Pancreas (tissue), 10 donors: Measurements from ENCODE around the gene FCF1. TPM values are rescaled to one million over a fixed set of nuclear protein-coding genes. Genes with fewer than 3 reads are reported as not detected.
A peak's percentile ranks its signal among the peaks of the same experiment; 100 is the strongest.

ENCODE experiments used
- ATAC-seq, 4 donors: fragments of 200-7000 bp; cut with Tn5 transposase; one replicate each; pipeline versions ENCODE4 v1.8.0 to v1.9.1; 2020; ENCODE audit warnings: mild to moderate bottlenecking in 4 of 4, moderate library complexity in 4 of 4
- DNase-seq, 6 donors: peaks; one replicate each; pipeline ENCODE4 v3.0.0-alpha.2; 2020
- FAIRE-seq: peaks from 2 replicates; lab custom pipeline; 2012; peaks lifted over from hg19 to GRCh38; lab: Jason Lieb, UNC
- H3K27ac ChIP-seq, 4 donors: fragments of 200-600 bp; sonication (generic); 1 replicate in 3 of 4; 2 replicates in 1 of 4; pipeline versions ENCODE4 v1.5.0 to v1.8.0; 2020
- H3K27me3 ChIP-seq, 4 donors: fragments of 200-600 bp; one replicate each; pipeline ENCODE4 v1.8.0; 2021
- H3K36me3 ChIP-seq, 3 donors: fragments of 200-600 bp; sonication (generic) in 1 of 3; one replicate each; pipeline versions ENCODE4 v1.5.0 to v1.8.0; 2020 to 2021
- H3K4me1 ChIP-seq, 3 donors: fragments of 200-600 bp; one replicate each; pipeline ENCODE4 v1.8.0; 2021
- H3K4me3 ChIP-seq, 4 donors: fragments of 200-600 bp; sonication (generic) in 2 of 4; one replicate each; pipeline versions ENCODE4 v1.5.0 to v1.8.0; 2020 to 2021
- H3K9me3 ChIP-seq, 4 donors: fragments of 200-600 bp; one replicate each; pipeline ENCODE4 v1.8.0; 2021
- WGBS, 2 donors: extraction: QIAGEN DNeasy Blood & Tissue Kit; methylation state at CpG; one replicate each; pipeline ENCODE4 v1.1.7; 2013; 5-methylcytosine and 5-hydroxymethylcytosine counted together
- intact Hi-C, 3 donors: fragments of 100-400 bp; cut with DNase I; formaldehyde crosslinking; loops; one replicate each; pipeline versions ENCODE4 v1.11.1 to v1.14.2; 2022
- polyA plus RNA-seq, 2 donors: library from polyadenylated mRNA; stranded (reverse); fragments of 200-250 nt; gene quantifications; one replicate each; pipeline ENCODE4 v1.2.3, GENCODE V29; 2013
- total RNA-seq, 6 donors: library from RNA; stranded (reverse); fragmentation: NEBNext Ultra II Directional in 4 of 6; extraction: Animal tissue kit (Norgen Biotek cat#: 25700) in 4 of 6; gene quantifications; one replicate each; pipeline versions ENCODE4 v1.2.1 to v1.2.4, GENCODE V29; 2021 to 2023
- TF ChIP-seq, protein P1 (sequence below), 4 donors: fragments of 200-600 bp; sonication (generic) in 3 of 4; IDR thresholded peaks; one replicate each; pipeline versions ENCODE4 v1.5.0 to v1.8.0; 2021; ENCODE audit warnings: antibody characterized with exemption in 4 of 4
- donor health status: healthy with polysubstance abuse.
- donor health status: DM: no; HTN: no; CAD: no; lungs with moderate emphysema.
- donor health status: DM: no; HTN: no; CAD: no.
- donor health status: control.
- donor health status: control.
- donor health status: Bipolar disorder and iron deficiency.
- donor health status: DM: yes; HTN: yes; CAD: no.
- donor health status: DM: no; HTN: no; CAD: no.
- donor health status: DM: no; HTN: no; CAD: no.
- donor health status: DM: yes; HTN: yes; CAD: no.

The FCF1 gene
- total and polyA plus RNA-seq, 8 donors: 2.5 to 26.9 (median 15.1) TPM

DNA sequence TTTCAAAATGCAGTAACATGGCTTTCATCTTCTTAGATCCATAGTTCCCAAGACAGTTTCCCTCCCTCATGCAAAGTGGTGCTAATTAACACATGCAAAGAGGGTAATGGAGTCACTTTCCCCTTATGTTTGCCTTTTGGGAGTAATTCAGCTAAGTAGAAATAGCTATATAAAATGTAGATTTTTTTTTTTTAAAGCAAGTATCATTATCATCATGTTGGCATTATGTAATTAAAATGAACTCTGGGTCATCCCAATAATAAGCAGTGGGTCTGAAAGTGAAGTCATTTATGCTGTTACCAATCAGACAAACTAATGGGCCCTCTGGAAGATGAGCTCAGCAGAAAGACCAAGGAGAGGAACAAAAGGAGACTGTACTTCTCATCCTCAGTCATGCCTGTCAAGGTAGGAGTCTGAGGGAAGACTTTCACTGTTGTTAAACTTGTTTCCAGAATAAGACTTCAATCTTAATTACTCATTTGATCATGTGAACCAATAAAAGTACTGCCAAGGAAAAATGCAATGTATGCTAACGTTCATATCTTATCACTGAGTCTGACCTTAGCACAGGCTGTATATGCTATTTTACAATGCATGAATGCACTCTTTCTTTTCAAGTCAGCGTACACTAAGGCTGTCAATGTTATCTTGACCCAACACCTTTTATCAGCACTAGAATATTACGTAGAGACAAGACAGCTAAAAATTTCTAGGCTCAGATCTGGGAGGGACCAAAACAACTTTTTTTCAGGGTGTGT lies 26.8 kb upstream of the FCF1 start:
- Histone ChIP-seq H3K4me1 (peaks cover 0 to 5% (median 0%) of the 10 kb centered on the region in 3 donors), H3K36me3 (peaks cover 0 to 14% (median 4%) of the 10 kb centered on the region in 3 donors), H3K4me3 (no peak overlapping the region), H3K27me3 (no peaks in the 10 kb centered on the region), H3K27ac (no peak overlapping the region), H3K9me3 (no peaks in the 10 kb centered on the region)
- DNase-seq (no peak), FAIRE-seq (peak; percentile 34), ATAC-seq (peak in 2 of 4 donors; percentile 46 to 64)
- TF ChIP-seq, protein P1, sequence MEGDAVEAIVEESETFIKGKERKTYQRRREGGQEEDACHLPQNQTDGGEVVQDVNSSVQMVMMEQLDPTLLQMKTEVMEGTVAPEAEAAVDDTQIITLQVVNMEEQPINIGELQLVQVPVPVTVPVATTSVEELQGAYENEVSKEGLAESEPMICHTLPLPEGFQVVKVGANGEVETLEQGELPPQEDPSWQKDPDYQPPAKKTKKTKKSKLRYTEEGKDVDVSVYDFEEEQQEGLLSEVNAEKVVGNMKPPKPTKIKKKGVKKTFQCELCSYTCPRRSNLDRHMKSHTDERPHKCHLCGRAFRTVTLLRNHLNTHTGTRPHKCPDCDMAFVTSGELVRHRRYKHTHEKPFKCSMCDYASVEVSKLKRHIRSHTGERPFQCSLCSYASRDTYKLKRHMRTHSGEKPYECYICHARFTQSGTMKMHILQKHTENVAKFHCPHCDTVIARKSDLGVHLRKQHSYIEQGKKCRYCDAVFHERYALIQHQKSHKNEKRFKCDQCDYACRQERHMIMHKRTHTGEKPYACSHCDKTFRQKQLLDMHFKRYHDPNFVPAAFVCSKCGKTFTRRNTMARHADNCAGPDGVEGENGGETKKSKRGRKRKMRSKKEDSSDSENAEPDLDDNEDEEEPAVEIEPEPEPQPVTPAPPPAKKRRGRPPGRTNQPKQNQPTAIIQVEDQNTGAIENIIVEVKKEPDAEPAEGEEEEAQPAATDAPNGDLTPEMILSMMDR (IDR thresholded peaks at IDR 0.05): no peak
- 16 to 22% methylated on average over 3 of the region's 3 CpGs for WGBS, 2 donors
- intact Hi-C loops: no loop called here

DNA sequence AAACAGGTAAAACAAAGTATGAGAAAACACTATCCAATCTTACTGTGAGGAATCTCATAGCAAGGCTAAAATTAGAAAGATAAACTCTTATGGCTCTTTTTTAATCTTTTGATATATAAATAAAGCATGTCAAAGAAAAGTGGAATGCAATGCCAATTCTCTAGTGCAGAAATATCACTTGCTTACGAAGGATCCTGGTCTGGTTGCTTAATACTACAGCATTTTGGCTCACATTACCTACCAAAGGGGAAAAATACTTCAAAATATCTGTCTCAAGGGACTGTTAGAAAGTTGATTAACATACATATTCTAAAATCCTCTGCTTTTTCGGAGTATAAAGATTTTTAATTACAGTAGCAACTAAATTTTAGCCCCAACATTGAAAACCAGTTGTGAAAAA lies 21.5 kb upstream of the FCF1 start:
- ATAC-seq: no peak
- intact Hi-C loops: no loop called here

DNA sequence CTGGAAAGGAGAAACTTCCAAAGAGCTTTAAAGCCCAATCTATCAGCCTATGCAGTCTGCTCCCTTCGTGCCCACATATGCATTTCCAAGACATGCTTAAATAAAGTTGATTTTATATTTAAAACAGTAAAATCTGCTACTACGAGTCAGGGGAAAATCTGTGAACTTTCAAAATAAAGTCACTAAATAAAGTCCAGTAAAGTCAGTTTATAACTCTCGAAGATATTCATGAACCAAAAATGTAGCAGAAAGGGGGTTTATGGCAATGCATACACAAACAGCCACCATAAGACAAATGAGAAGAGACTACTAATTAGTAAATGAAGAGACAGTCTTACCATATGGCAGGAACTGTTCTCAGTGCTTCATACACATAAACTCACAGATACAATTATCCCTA lies 19.8 kb upstream of the FCF1 start:
- Histone ChIP-seq H3K36me3 (peaks cover 0 to 6% (median 0%) of the 10 kb centered on the region in 3 donors), H3K9me3 (no peaks in the 10 kb centered on the region), H3K27ac (no peak overlapping the region), H3K27me3 (no peaks in the 10 kb centered on the region), H3K4me3 (no peak overlapping the region), H3K4me1 (no peaks in the 10 kb centered on the region)
- TF ChIP-seq, protein P1 (IDR thresholded peaks at IDR 0.05): no peak
- 94 to 96% methylated on average over 3 of the region's 3 CpGs for WGBS, 2 donors
- ATAC-seq: no peak
- intact Hi-C loops: no loop called here
- DNase-seq: no peak
- FAIRE-seq: no peak

More for the DNA sequence above, 21.5 kb upstream of the FCF1 start:
- DNase-seq: no peak
- H3K36me3 ChIP-seq: peaks cover 0 to 6% (median 0%) of the 10 kb centered on the region in 3 donors
- peaks cover 0 to 2% (median 0%) of the 10 kb centered on the region in 3 donors for H3K4me1 ChIP-seq
- FAIRE-seq: no peak
- TF ChIP-seq, protein P1 (IDR thresholded peaks at IDR 0.05): no peak
- H3K9me3 ChIP-seq: no peaks in the 10 kb centered on the region
- H3K27me3 ChIP-seq: no peaks in the 10 kb centered on the region
- H3K27ac ChIP-seq: no peak overlapping the region
- 68 to 69% methylated on average over 2 of the region's 2 CpGs for whole genome bisulfite sequencing, 2 donors
- H3K4me3 ChIP-seq: no peak overlapping the region

DNA sequence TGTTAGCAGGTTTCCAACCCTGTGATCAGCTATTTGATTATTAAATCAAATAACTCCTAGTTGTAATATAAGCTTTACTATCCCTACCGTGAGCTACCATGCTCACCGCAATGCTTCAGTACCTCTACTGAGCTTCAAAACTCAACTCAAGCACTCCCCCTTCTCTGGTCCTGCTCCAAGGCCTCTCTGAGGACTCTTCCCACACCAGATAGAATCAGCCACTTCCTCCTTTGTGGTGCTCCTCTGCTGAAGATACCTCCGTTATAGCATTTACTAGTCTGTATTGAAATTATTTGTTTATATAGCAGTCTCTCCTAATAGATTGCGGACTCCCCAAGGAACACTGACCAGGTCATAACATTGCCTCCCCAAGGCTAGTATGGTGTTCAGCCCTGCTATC lies 17.5 kb upstream of the FCF1 start:
- FAIRE-seq (no peak), ATAC-seq (no peak), DNase-seq (no peak)
- intact Hi-C loops: no loop called here
- whole genome bisulfite sequencing, 2 donors: 97% methylated on average over 4 of the region's 4 CpGs
- H3K27me3 ChIP-seq: no peaks in the 10 kb centered on the region
- H3K36me3 ChIP-seq: peaks cover 0 to 5% (median 0%) of the 10 kb centered on the region in 3 donors
- no peaks in the 10 kb centered on the region for H3K4me1 ChIP-seq
- no peak overlapping the region for H3K27ac ChIP-seq
- H3K4me3 ChIP-seq: no peak overlapping the region
- no peaks in the 10 kb centered on the region for H3K9me3 ChIP-seq
- TF ChIP-seq, protein P1 (IDR thresholded peaks at IDR 0.05): no peak

DNA sequence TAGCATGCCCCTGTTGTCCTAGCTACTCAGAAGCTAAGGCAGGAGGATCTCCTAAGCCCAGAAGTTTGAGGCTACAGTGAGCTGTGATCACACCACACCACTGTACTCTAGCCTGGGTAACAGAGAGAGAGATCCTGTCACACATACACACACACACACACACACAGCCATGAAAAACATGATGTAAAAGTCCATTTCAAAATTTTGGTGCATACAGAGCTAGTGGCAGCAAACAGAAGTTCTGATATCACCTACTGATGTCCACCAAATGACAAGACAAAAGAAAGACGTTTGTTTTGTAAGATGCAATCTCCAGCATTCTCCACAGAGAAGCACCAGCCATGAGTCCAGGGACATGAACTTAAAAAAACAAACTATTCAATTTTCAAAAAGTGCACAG lies 15.9 kb upstream of the FCF1 start:
- DNase-seq: no peak
- no peaks in the 10 kb centered on the region for H3K4me1 ChIP-seq
- H3K27ac ChIP-seq: no peak overlapping the region
- 56 to 88% methylated on average over 1 of the region's 1 CpG for WGBS, 2 donors
- H3K27me3 ChIP-seq: no peaks in the 10 kb centered on the region
- no peak for ATAC-seq
- intact Hi-C loops: no loop called here
- H3K4me3 ChIP-seq: no peak overlapping the region
- no peak for FAIRE-seq
- no peaks in the 10 kb centered on the region for H3K9me3 ChIP-seq
- H3K36me3 ChIP-seq: no peaks in the 10 kb centered on the region
- TF ChIP-seq, protein P1 (IDR thresholded peaks at IDR 0.05): no peak
